K562 (cell line): ENCODE data around the gene RGL2. TPM values are rescaled to one million over a fixed set of nuclear protein-coding genes. Genes with fewer than 3 reads are reported as not detected.

Experiments used
- CBX1 ChIP-seq: sonication (generic); IDR thresholded peaks from 2 replicates; pipeline ENCODE4 v1.6.1; 2016; ENCODE audit warnings: antibody characterized with exemption, low read depth, mild to moderate bottlenecking
- CREB1 ChIP-seq, 2 experiments: sonication (generic) in 1 of 2; formaldehyde crosslinking in 1 of 2; IDR thresholded peaks; 2 replicates each; pipeline versions ENCODE4 v1.6.1 to v1.8.0; 2012 to 2022; ENCODE audit warnings: inconsistent platforms in 1 of 2, mild to moderate bottlenecking in 1 of 2, missing genetic modification reagents in 1 of 2, moderate library complexity in 1 of 2
- HLTF ChIP-seq: fragments of 450-650 bp; IDR thresholded peaks from 2 replicates; pipeline ENCODE4 v1.6.1; 2016
- MGA ChIP-seq: fragments of 450-650 bp; IDR thresholded peaks from 2 replicates; pipeline ENCODE4 v1.6.1; 2016; ENCODE audit warnings: mild to moderate bottlenecking, moderate library complexity
- RBM15 ChIP-seq: fragments of 200-400 bp; formaldehyde crosslinking; IDR thresholded peaks from 2 replicates; pipeline ENCODE4 v1.6.1; 2018; ENCODE audit warnings: mild to moderate bottlenecking, low read length, moderate library complexity; ENCODE audit not compliant: insufficient read depth
- SIX5 ChIP-seq, 2 experiments: IDR thresholded peaks; 2 replicates each; pipeline ENCODE4 v1.6.1; 2011; ENCODE audit warnings: low read length in 2 of 2, borderline replicate concordance in 1 of 2, low read depth in 1 of 2, mild to moderate bottlenecking in 1 of 2, moderate library complexity in 1 of 2; ENCODE audit not compliant: insufficient read depth in 1 of 2
- ZBTB2 ChIP-seq: fragments of 450-650 bp; IDR thresholded peaks from 2 replicates; pipeline ENCODE4 v1.6.1; 2016; ENCODE audit warnings: antibody characterized with exemption
- ZNF239 ChIP-seq: fragments of 250-450 bp; sonication (Bioruptor Pico); IDR thresholded peaks from 2 replicates; pipeline ENCODE4 v1.4.0; 2020; ENCODE audit warnings: mild to moderate bottlenecking
- ZNF41 ChIP-seq: fragments of 250-450 bp; sonication (Bioruptor Pico); conservative IDR thresholded peaks from 2 replicates; pipeline ENCODE4 v1.4.0; 2020; ENCODE audit warnings: mild to moderate bottlenecking
- ZNF668 ChIP-seq: fragments of 250-450 bp; sonication (Bioruptor Pico); IDR thresholded peaks from 2 replicates; pipeline ENCODE4 v1.8.0; 2022; ENCODE audit warnings: mild to moderate bottlenecking, inconsistent platforms
- polyA plus RNA-seq, 8 experiments: library from polyadenylated mRNA; depleted of rRNA in 4 of 8; stranded (reverse) in 5 of 8; unstranded in 3 of 8; fragments of >200 nt; fragmentation: Nextera tagmentation in 2 of 8; fragmentation: Illumina TruSeq in 1 of 8; extraction: Ambion mirVana in 2 of 8; extraction: Trizol in 1 of 8; gene quantifications; 2 replicates each; pipeline versions ENCODE4 v1.2.1 to v1.2.3, GENCODE V29; 2011 to 2014; ENCODE audit warnings: inconsistent platforms in 1 of 8, missing spikeins in 1 of 8
- total RNA-seq, 7 experiments: library from RNA; depleted of rRNA in 6 of 7; stranded (reverse); fragments of >200 nt in 6 of 7; fragmentation: Illumina TruSeq in 2 of 7; extraction: Trizol in 2 of 7; gene quantifications; 2 replicates each; pipeline versions ENCODE4 v1.2.1 to v1.2.3, GENCODE V29; 2011 to 2021; ENCODE audit warnings: low replicate concordance in 1 of 7
- TF ChIP-seq, protein P1 (sequence below): sonication (generic); formaldehyde crosslinking; IDR thresholded peaks from 2 replicates; pipeline ENCODE4 v1.8.0; 2023; ENCODE audit warnings: mild to moderate bottlenecking, missing genetic modification reagents

RGL2 gene
- total and polyA plus RNA-seq, 9 of the 15 experiments (the other 6 are each of a cell fraction or from before 2014, with no cell fraction given), result 1.8 to 57.1 (median 19.5) TPM

DNA sequence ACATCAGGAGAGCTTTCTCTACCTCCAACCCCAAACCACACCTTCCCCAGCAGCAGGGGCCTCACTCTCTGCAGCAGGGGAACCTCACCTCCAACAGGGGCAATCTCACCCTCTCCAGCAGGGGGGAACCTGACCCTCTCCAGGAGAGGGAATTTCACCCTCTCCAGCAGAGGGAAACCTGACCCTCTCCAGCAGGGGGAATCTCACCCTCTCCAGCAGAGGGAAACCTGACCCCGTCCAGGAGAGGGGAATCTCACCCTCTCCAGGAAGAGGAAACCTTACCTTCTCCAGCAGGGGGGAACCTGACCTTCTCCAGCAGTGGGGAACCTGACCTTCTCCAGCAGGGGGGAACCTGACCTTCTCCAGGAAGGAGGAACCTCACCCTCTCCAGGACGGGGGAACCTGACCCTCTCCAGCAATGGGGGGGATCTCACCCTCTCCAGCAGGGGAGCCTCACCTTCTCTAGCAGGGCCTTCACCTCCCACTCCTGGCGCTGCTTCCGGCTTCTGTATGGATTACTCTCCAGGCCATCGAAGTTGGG is 18.7 kb downstream of the RGL2 start (continued):
- TF ChIP-seq, protein P1, sequence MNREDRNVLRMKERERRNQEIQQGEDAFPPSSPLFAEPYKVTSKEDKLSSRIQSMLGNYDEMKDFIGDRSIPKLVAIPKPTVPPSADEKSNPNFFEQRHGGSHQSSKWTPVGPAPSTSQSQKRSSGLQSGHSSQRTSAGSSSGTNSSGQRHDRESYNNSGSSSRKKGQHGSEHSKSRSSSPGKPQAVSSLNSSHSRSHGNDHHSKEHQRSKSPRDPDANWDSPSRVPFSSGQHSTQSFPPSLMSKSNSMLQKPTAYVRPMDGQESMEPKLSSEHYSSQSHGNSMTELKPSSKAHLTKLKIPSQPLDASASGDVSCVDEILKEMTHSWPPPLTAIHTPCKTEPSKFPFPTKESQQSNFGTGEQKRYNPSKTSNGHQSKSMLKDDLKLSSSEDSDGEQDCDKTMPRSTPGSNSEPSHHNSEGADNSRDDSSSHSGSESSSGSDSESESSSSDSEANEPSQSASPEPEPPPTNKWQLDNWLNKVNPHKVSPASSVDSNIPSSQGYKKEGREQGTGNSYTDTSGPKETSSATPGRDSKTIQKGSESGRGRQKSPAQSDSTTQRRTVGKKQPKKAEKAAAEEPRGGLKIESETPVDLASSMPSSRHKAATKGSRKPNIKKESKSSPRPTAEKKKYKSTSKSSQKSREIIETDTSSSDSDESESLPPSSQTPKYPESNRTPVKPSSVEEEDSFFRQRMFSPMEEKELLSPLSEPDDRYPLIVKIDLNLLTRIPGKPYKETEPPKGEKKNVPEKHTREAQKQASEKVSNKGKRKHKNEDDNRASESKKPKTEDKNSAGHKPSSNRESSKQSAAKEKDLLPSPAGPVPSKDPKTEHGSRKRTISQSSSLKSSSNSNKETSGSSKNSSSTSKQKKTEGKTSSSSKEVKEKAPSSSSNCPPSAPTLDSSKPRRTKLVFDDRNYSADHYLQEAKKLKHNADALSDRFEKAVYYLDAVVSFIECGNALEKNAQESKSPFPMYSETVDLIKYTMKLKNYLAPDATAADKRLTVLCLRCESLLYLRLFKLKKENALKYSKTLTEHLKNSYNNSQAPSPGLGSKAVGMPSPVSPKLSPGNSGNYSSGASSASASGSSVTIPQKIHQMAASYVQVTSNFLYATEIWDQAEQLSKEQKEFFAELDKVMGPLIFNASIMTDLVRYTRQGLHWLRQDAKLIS (CRISPR knock-in tag), result peak; percentile 79
- TF ChIP-seq SIX5 (IDR thresholded peaks at IDR 0.05; ENCODE audit: borderline replicate concordance in 1 of 2, insufficient read depth in 1 of 2, low read depth in 1 of 2, low read length in 2 of 2) (no peak), ZNF41 (no peak), ZBTB2 (peak; percentile 52; the same call in 1 of the 2 replicates), CBX1 (no peak), ZNF239 (CRISPR knock-in tag) (no peak; the same call in 1 of the 2 replicates), HLTF (no peak), RBM15 (no peak), ZNF668 (CRISPR knock-in tag) (no peak), MGA (no peak), CREB1 (IDR thresholded peaks at IDR 0.05) (no peak), CREB1 (CRISPR knock-in tag; IDR thresholded peaks at IDR 0.05) (peak; percentile 31; the same call in 1 of the 2 replicates)
